ENCODE data around the gene PPL.

DNA sequence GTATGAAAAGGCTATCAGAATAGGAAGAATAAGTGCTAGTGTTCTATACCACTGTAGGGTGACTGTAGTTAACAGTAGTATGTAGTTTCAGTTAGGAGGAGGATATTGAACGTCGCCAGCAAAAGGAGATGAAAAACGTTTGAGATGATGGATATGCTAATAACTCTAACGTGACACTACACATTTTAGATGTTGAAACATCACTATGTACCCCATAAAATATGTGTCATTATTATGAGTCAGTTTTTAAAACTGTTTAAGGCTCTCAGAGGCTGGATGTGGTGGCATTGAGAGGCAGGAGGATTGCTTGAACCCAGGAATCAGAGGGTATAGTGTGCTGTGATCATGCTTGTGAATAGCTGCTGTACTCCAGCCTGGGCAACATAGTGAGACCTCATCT, 57.9 kb downstream of the PPL start:
- no peak for TF ChIP-seq POLR2A (IDR thresholded peaks at IDR 0.05; ENCODE audit: low read length)
- TF ChIP-seq GATA1 (IDR thresholded peaks at IDR 0.05; ENCODE audit: low read depth, low read length): no peak
